ENCODE results near the gene DHX58. TPM values are rescaled to one million over a fixed set of nuclear protein-coding genes. Genes with fewer than 3 reads are reported as not detected.
"Not testable (repeated sequence)": the region's sequence is repeated elsewhere in the genome, so short reads cannot be mapped to it uniquely, and the experiment has no call there.

Gene DHX58
- total RNA-seq (8.1 TPM), polyA plus RNA-seq (ENCODE audit: insufficient read depth in 1 of 8, insufficient read length in 8 of 8, low replicate concordance in 1 of 8) (1 to 10 TPM; 4.2 to 6.6 (median 5.2) TPM)
- long read RNA-seq, donor 1, partial matches to known transcripts: 0 of 1 reads
- long read RNA-seq, donor 1, other reads (novel, unspliced or antisense): 0 of 1 reads
- long read RNA-seq, donor 2: 0 reads
- long read RNA-seq, donor 3: 0 reads
- long read RNA-seq, donor 4: 0 reads
- long read RNA-seq, donor 5: 0 reads
- long read RNA-seq, donor 6: 0 reads
- long read RNA-seq, donor 7: 0 reads
- long read RNA-seq, donor 8: 0 reads
- long read RNA-seq, donor 9: 0 reads
- long read RNA-seq, donor 10: 0 reads
- long read RNA-seq, donor 11: 0 reads

- DNase-seq: peak; percentile 95
- peak within 1 kb of the TSS; percentile 96 for H3K27ac ChIP-seq (ENCODE audit: low read length)
- H3K27me3 ChIP-seq (ENCODE audit: control insufficient read depth, insufficient read depth, low read length): no peaks in the 10 kb centered on the region
- WGBS (ENCODE audit: insufficient coverage): 10% methylated on average over 3 of the region's 10 CpGs
- H3K4me1 ChIP-seq (ENCODE audit: control insufficient read depth, insufficient read depth, low read length): peaks cover 28% of the 10 kb centered on the region
- H3K36me3 ChIP-seq (ENCODE audit: control insufficient read depth, insufficient read depth, low read length): peaks cover 58% of the 10 kb centered on the region
- peak within 1 kb of the TSS; percentile 55 for H3K4me3 ChIP-seq (ENCODE audit: low read length)
- H3K9me3 ChIP-seq (replicated peaks; ENCODE audit: control insufficient read depth, low read depth, low read length): no peaks in the 10 kb centered on the region
Observed at GRCh38 chr17:42112552-42113176, at the start of gene DHX58. Gene DHX58, minus strand, starts transcription at chr17:42112714. Its CDS starts 822 bp downstream, at chr17:42111892.

- H3K4me3 ChIP-seq (ENCODE audit: low read length): no peak overlapping the region
- no peak for DNase-seq
- WGBS (ENCODE audit: insufficient coverage): 60% methylated on average over 1 of the region's 7 CpGs
- H3K27me3 ChIP-seq (ENCODE audit: control insufficient read depth, insufficient read depth, low read length): no peaks in the 10 kb centered on the region
- H3K4me1 ChIP-seq (ENCODE audit: control insufficient read depth, insufficient read depth, low read length): peaks cover 4% of the 10 kb centered on the region
- no peaks in the 10 kb centered on the region for H3K36me3 ChIP-seq (ENCODE audit: control insufficient read depth, insufficient read depth, low read length)
- no peak overlapping the region for H3K27ac ChIP-seq (ENCODE audit: low read length)
- no peaks in the 10 kb centered on the region for H3K9me3 ChIP-seq (replicated peaks; ENCODE audit: control insufficient read depth, low read depth, low read length)
Observed at GRCh38 chr17:42160531-42160910, 48.0 kb upstream of the DHX58 start.

GRCh38 chr17:42159796-42160530, 47.4 kb upstream of the DHX58 start:
- no peak overlapping the region for H3K27ac ChIP-seq (ENCODE audit: low read length)
- DNase-seq: no peak
- 59% methylated on average over 12 of the region's 14 CpGs for WGBS (ENCODE audit: insufficient coverage)
- H3K4me3 ChIP-seq (ENCODE audit: low read length): no peak overlapping the region
- H3K36me3 ChIP-seq (ENCODE audit: control insufficient read depth, insufficient read depth, low read length): no peaks in the 10 kb centered on the region
- H3K9me3 ChIP-seq (replicated peaks; ENCODE audit: control insufficient read depth, low read depth, low read length): no peaks in the 10 kb centered on the region
- peaks cover 7% of the 10 kb centered on the region for H3K4me1 ChIP-seq (ENCODE audit: control insufficient read depth, insufficient read depth, low read length)
- H3K27me3 ChIP-seq (ENCODE audit: control insufficient read depth, insufficient read depth, low read length): no peaks in the 10 kb centered on the region

- no peak for DNase-seq
- peaks cover 19% of the 10 kb centered on the region for H3K36me3 ChIP-seq (ENCODE audit: control insufficient read depth, insufficient read depth, low read length)
- peaks cover 17% of the 10 kb centered on the region for H3K4me1 ChIP-seq (ENCODE audit: control insufficient read depth, insufficient read depth, low read length)
- 21% methylated on average over 16 of the region's 17 CpGs for WGBS (ENCODE audit: insufficient coverage)
- no peaks in the 10 kb centered on the region for H3K9me3 ChIP-seq (replicated peaks; ENCODE audit: control insufficient read depth, low read depth, low read length)
- H3K4me3 ChIP-seq (ENCODE audit: low read length): peak overlapping the region; percentile 97
- H3K27ac ChIP-seq (ENCODE audit: low read length): no peak overlapping the region
- no peaks in the 10 kb centered on the region for H3K27me3 ChIP-seq (ENCODE audit: control insufficient read depth, insufficient read depth, low read length)
Observed at GRCh38 chr17:42155614-42156045, 43.1 kb upstream of the DHX58 start.

GRCh38 chr17:42153919-42154742, 41.6 kb upstream of the DHX58 start:
- H3K27ac ChIP-seq (ENCODE audit: low read length): peak overlapping the region; percentile 36
- peaks cover 27% of the 10 kb centered on the region for H3K36me3 ChIP-seq (ENCODE audit: control insufficient read depth, insufficient read depth, low read length)
- 0% methylated on average over 1 of the region's 15 CpGs for WGBS (ENCODE audit: insufficient coverage)
- H3K4me1 ChIP-seq (ENCODE audit: control insufficient read depth, insufficient read depth, low read length): peaks cover 17% of the 10 kb centered on the region
- no peaks in the 10 kb centered on the region for H3K9me3 ChIP-seq (replicated peaks; ENCODE audit: control insufficient read depth, low read depth, low read length)
- H3K27me3 ChIP-seq (ENCODE audit: control insufficient read depth, insufficient read depth, low read length): no peaks in the 10 kb centered on the region
- DNase-seq: no peak
- H3K4me3 ChIP-seq (ENCODE audit: low read length): peak overlapping the region; percentile 97

GRCh38 chr17:42146911-42147607, 34.5 kb upstream of the DHX58 start:
- DNase-seq: no peak
- no peak overlapping the region for H3K27ac ChIP-seq (ENCODE audit: low read length)
- H3K4me3 ChIP-seq (ENCODE audit: low read length): no peak overlapping the region
- no peaks in the 10 kb centered on the region for H3K27me3 ChIP-seq (ENCODE audit: control insufficient read depth, insufficient read depth, low read length)
- H3K36me3 ChIP-seq (ENCODE audit: control insufficient read depth, insufficient read depth, low read length): peaks cover 39% of the 10 kb centered on the region
- WGBS (ENCODE audit: insufficient coverage): 86% methylated on average over 9 of the region's 13 CpGs
- H3K9me3 ChIP-seq (replicated peaks; ENCODE audit: control insufficient read depth, low read depth, low read length): no peaks in the 10 kb centered on the region
- peaks cover 17% of the 10 kb centered on the region for H3K4me1 ChIP-seq (ENCODE audit: control insufficient read depth, insufficient read depth, low read length)

GRCh38 chr17:42143138-42143537, 30.6 kb upstream of the DHX58 start:
- H3K4me1 ChIP-seq (ENCODE audit: control insufficient read depth, insufficient read depth, low read length): peaks cover 43% of the 10 kb centered on the region
- H3K4me3 ChIP-seq (ENCODE audit: low read length); DNase-seq; H3K9me3 ChIP-seq (replicated peaks; ENCODE audit: control insufficient read depth, low read depth, low read length); H3K27me3 ChIP-seq (ENCODE audit: control insufficient read depth, insufficient read depth, low read length): not testable (repeated sequence)
- peak overlapping the region; percentile 21 for H3K27ac ChIP-seq (ENCODE audit: low read length)
- WGBS (ENCODE audit: insufficient coverage): 81% methylated on average over 3 of the region's 4 CpGs
- H3K36me3 ChIP-seq (ENCODE audit: control insufficient read depth, insufficient read depth, low read length): peaks cover 30% of the 10 kb centered on the region

GRCh38 chr17:42142371-42142896, 29.9 kb upstream of the DHX58 start:
- DNase-seq: peak; percentile 60
- peak overlapping the region; percentile 42 for H3K27ac ChIP-seq (ENCODE audit: low read length)
- H3K27me3 ChIP-seq (ENCODE audit: control insufficient read depth, insufficient read depth, low read length): no peaks in the 10 kb centered on the region
- WGBS (ENCODE audit: insufficient coverage): 50% methylated on average over 3 of the region's 7 CpGs
- H3K9me3 ChIP-seq (replicated peaks; ENCODE audit: control insufficient read depth, low read depth, low read length): no peaks in the 10 kb centered on the region
- peaks cover 28% of the 10 kb centered on the region for H3K36me3 ChIP-seq (ENCODE audit: control insufficient read depth, insufficient read depth, low read length)
- no peak overlapping the region for H3K4me3 ChIP-seq (ENCODE audit: low read length)
- peaks cover 44% of the 10 kb centered on the region for H3K4me1 ChIP-seq (ENCODE audit: control insufficient read depth, insufficient read depth, low read length)

GRCh38 chr17:42141382-42141781, 28.9 kb upstream of the DHX58 start:
- H3K27me3 ChIP-seq (ENCODE audit: control insufficient read depth, insufficient read depth, low read length): no peaks in the 10 kb centered on the region
- DNase-seq: no peak
- H3K27ac ChIP-seq (ENCODE audit: low read length): no peak overlapping the region
- peaks cover 26% of the 10 kb centered on the region for H3K36me3 ChIP-seq (ENCODE audit: control insufficient read depth, insufficient read depth, low read length)
- H3K9me3 ChIP-seq (replicated peaks; ENCODE audit: control insufficient read depth, low read depth, low read length): no peaks in the 10 kb centered on the region
- peaks cover 47% of the 10 kb centered on the region for H3K4me1 ChIP-seq (ENCODE audit: control insufficient read depth, insufficient read depth, low read length)
- 76% methylated on average over 7 of the region's 8 CpGs for WGBS (ENCODE audit: insufficient coverage)
- H3K4me3 ChIP-seq (ENCODE audit: low read length): no peak overlapping the region
